GM18873 (cell line): Measurements from ENCODE around the gene RRP9.

Experiments used
- ATAC-seq: cut with Tn5 transposase; IDR thresholded peaks from one replicate; pipeline ENCODE4 v1.9.1; 2021; ENCODE audit warnings: mild to moderate bottlenecking, moderate library complexity, moderate number of reproducible peaks; ENCODE audit not compliant: unreplicated experiment, low FRiP score

RRP9 gene

GRCh38 chr3:51957520-51958205, 16.0 kb upstream of the RRP9 start:
- no peak for ATAC-seq

- no peak for ATAC-seq
Measured at GRCh38 chr3:51955893-51956770, 14.4 kb upstream of the RRP9 start.

- ATAC-seq = no peak
Measured at GRCh38 chr3:51955175-51955892, 13.6 kb upstream of the RRP9 start, which contains the start of gene GPR62. TSS of gene GPR62 (plus strand) at chr3:51955381. CDS start at chr3:51955653, 272 bp downstream.

GRCh38 chr3:51954713-51955112, 13.0 kb upstream of the RRP9 start:
- ATAC-seq = no peak

- no peak for ATAC-seq
Measured at GRCh38 chr3:51954105-51954504, 12.4 kb upstream of the RRP9 start.

- ATAC-seq = no peak
Measured at GRCh38 chr3:51953445-51953844, 11.7 kb upstream of the RRP9 start.

- ATAC-seq = no peak
Measured at GRCh38 chr3:51950899-51951298, 9.2 kb upstream of the RRP9 start.

GRCh38 chr3:51949121-51949520, 7.4 kb upstream of the RRP9 start:
- ATAC-seq = no peak

- ATAC-seq = no peak
Measured at GRCh38 chr3:51948016-51948580, 6.4 kb upstream of the RRP9 start.

GRCh38 chr3:51947215-51947900, 5.7 kb upstream of the RRP9 start:
- no peak for ATAC-seq

- ATAC-seq = no peak
Measured at GRCh38 chr3:51946796-51947195, 5.1 kb upstream of the RRP9 start.

GRCh38 chr3:51945926-51946705, 4.4 kb upstream of the RRP9 start:
- no peak for ATAC-seq

GRCh38 chr3:51945031-51945840, 3.5 kb upstream of the RRP9 start:
- ATAC-seq = no peak

GRCh38 chr3:51944451-51945021, 2.8 kb upstream of the RRP9 start:
- no peak for ATAC-seq

- no peak for ATAC-seq
Measured at GRCh38 chr3:51943451-51944391, 2.0 kb upstream of the RRP9 start.

GRCh38 chr3:51942603-51943450, 1.1 kb upstream of the RRP9 start:
- no peak for ATAC-seq
